ENCODE measurements around the gene CCL28. TPM values are rescaled to one million over a fixed set of nuclear protein-coding genes. Genes with fewer than 3 reads are reported as not detected.

The CCL28 gene, protein sequence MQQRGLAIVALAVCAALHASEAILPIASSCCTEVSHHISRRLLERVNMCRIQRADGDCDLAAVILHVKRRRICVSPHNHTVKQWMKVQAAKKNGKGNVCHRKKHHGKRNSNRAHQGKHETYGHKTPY
- total RNA-seq (2022; extraction: Qiagen RNA extraction; ENCODE audit: low read depth), result 0.06 to 0.22 TPM (median 0.14 TPM) in 4 of 5 replicates, not detected in the other

DNA sequence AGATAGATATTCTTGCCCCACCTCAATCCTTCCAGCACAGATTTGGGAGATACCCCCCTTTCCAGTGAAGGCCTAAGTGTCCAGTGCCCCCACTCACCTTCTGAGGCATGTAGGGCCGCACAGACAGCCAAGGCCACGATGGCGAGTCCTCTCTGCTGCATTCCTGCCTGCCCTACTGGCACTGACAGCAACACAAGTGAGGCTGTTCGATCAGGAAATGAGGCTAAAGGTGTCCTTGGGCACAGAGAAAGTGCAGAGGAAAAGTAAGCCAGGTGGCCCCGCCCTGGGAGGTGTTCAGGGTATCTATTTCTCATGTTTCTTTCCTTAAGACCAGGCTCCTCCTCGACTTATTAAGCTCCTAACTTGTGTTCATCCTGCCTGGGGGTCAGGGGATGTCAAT is at the start of gene CCL28:
TSS of gene CCL28 (minus strand) at position 236 of the 400 bp plus-strand sequence. CDS start at position 161, 75 bp downstream.

Other genes starting within 250 kb of the CCL28 start
- gene NIM1K, start 220.2 kb downstream of the CCL28 start, total RNA-seq (2022; extraction: Qiagen RNA extraction; ENCODE audit: low read depth), result 0.16 to 0.39 TPM (median 0.23 TPM) in 4 of 5 replicates, not detected in the other
- gene HMGCS1, start 99.0 kb downstream of the CCL28 start, total RNA-seq (2022; extraction: Qiagen RNA extraction; ENCODE audit: low read depth), result 50.5 to 79.8 TPM (median 58.0 TPM) in 5 replicates
- 16.8 to 24.2 TPM (median 19.5 TPM) in 5 replicates for gene TMEM267, start 71.5 kb upstream of the CCL28 start, total RNA-seq (2022; extraction: Qiagen RNA extraction; ENCODE audit: low read depth)
- gene C5orf34, start 102.8 kb upstream of the CCL28 start, total RNA-seq (2022; extraction: Qiagen RNA extraction; ENCODE audit: low read depth), result 3.5 to 6.2 TPM (median 4.5 TPM) in 5 replicates
- gene PAIP1, start 144.7 kb upstream of the CCL28 start, total RNA-seq (2022; extraction: Qiagen RNA extraction; ENCODE audit: low read depth), result 102 to 123 TPM (median 109 TPM) in 5 replicates
- 8.3 to 14.5 TPM (median 11.2 TPM) in 5 replicates for gene NNT, start 190.8 kb upstream of the CCL28 start, total RNA-seq (2022; extraction: Qiagen RNA extraction; ENCODE audit: low read depth)